ENCODE results near the gene POPDC3.

GRCh38 chr6:105111871-105112270, 67.9 kb downstream of the POPDC3 start:
- TF ChIP-seq, protein P1, sequence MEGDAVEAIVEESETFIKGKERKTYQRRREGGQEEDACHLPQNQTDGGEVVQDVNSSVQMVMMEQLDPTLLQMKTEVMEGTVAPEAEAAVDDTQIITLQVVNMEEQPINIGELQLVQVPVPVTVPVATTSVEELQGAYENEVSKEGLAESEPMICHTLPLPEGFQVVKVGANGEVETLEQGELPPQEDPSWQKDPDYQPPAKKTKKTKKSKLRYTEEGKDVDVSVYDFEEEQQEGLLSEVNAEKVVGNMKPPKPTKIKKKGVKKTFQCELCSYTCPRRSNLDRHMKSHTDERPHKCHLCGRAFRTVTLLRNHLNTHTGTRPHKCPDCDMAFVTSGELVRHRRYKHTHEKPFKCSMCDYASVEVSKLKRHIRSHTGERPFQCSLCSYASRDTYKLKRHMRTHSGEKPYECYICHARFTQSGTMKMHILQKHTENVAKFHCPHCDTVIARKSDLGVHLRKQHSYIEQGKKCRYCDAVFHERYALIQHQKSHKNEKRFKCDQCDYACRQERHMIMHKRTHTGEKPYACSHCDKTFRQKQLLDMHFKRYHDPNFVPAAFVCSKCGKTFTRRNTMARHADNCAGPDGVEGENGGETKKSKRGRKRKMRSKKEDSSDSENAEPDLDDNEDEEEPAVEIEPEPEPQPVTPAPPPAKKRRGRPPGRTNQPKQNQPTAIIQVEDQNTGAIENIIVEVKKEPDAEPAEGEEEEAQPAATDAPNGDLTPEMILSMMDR (IDR thresholded peaks at IDR 0.05) = no peak
- TF ChIP-seq EZH2 (IDR thresholded peaks at IDR 0.05; ENCODE audit: borderline replicate concordance, insufficient read depth, low read depth, low read length, poor library complexity, severe bottlenecking) = no peak
